ENCODE measurements around the gene GCG.

- no peak for TF ChIP-seq CBFB (IDR thresholded peaks at IDR 0.05; ENCODE audit: low read depth)
- no peak for TF ChIP-seq ZNF207 (IDR thresholded peaks at IDR 0.05; ENCODE audit: borderline replicate concordance)
- TF ChIP-seq NFXL1 (IDR thresholded peaks at IDR 0.05; ENCODE audit: borderline replicate concordance): no peak
- no peak for TF ChIP-seq EZH2 (IDR thresholded peaks at IDR 0.05; ENCODE audit: borderline replicate concordance, control insufficient read depth, low read depth, low read length)
- TF ChIP-seq SMC3 (IDR thresholded peaks at IDR 0.05; ENCODE audit: borderline replicate concordance, low read length): no peak
- TF ChIP-seq CREM (IDR thresholded peaks at IDR 0.05; ENCODE audit: low read depth): no peak
- TF ChIP-seq ESRRA (IDR thresholded peaks at IDR 0.05; ENCODE audit: low read length): no peak
- no peak for TF ChIP-seq ATF3 (IDR thresholded peaks at IDR 0.05; ENCODE audit: borderline replicate concordance, extremely low read depth, low read depth, low read length)
- TF ChIP-seq YY1 (IDR thresholded peaks at IDR 0.05; ENCODE audit: low read depth, low read length): no peak
- TF ChIP-seq ZBTB33 (IDR thresholded peaks at IDR 0.05): no peak
- TF ChIP-seq, protein P1, sequence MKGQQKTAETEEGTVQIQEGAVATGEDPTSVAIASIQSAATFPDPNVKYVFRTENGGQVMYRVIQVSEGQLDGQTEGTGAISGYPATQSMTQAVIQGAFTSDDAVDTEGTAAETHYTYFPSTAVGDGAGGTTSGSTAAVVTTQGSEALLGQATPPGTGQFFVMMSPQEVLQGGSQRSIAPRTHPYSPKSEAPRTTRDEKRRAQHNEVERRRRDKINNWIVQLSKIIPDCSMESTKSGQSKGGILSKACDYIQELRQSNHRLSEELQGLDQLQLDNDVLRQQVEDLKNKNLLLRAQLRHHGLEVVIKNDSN (IDR thresholded peaks at IDR 0.05; ENCODE audit: borderline replicate concordance, extremely low read length, insufficient read depth, low read depth, low read length): no peak
- no peak for TF ChIP-seq FOXM1 (IDR thresholded peaks at IDR 0.05; ENCODE audit: low read depth, low read length)
Observed at GRCh38 chr2:162197069-162197825, 45.2 kb upstream of the GCG start.

Data from GM12878 (cell line).